Measurements from ENCODE around the gene SLX1B. TPM values are rescaled to one million over a fixed set of nuclear protein-coding genes. Genes with fewer than 3 reads are reported as not detected.
"Not testable (repeated sequence)": the region's sequence is repeated elsewhere in the genome, so short reads cannot be mapped to it uniquely, and the experiment has no call there.

The SLX1B gene
- total RNA-seq, 1 experiment from 2014 or later, result 9.8 TPM

GRCh38 chr16:29506308-29506707, 52.0 kb downstream of the SLX1B start, which contains the start of gene NPIPB12:
NPIPB12 (minus strand) TSS chr16:29506408.
- not testable (repeated sequence) for H3K27ac ChIP-seq; H3K9me3 ChIP-seq (replicated peaks); H3K27me3 ChIP-seq; H3K4me3 ChIP-seq; DNase-seq; H3K4me1 ChIP-seq; H3K36me3 ChIP-seq

Other genes with a start within 250 kb of the SLX1B start
- 0.03 and 0.36 TPM in 2 replicates for gene NPIPB11, start 47.8 kb upstream of the SLX1B start, total RNA-seq (2014; rRNA removed; shearing (Covaris generic))
- gene BOLA2, start 182 bp upstream of the SLX1B start, total RNA-seq (2014; rRNA removed; shearing (Covaris generic)), result 37.4 and 44.3 TPM in 2 replicates
- gene SULT1A4, start 5.4 kb downstream of the SLX1B start, total RNA-seq (2014; rRNA removed; shearing (Covaris generic)), result 0.23 and 1.2 TPM in 2 replicates
- 10.8 and 12.5 TPM in 2 replicates for gene NPIPB12, start 51.9 kb downstream of the SLX1B start, total RNA-seq (2014; rRNA removed; shearing (Covaris generic))
- 0.96 and 2.1 TPM in 2 replicates for gene SPN, start 208.7 kb downstream of the SLX1B start, total RNA-seq (2014; rRNA removed; shearing (Covaris generic))
- gene QPRT, start 224.6 kb downstream of the SLX1B start, total RNA-seq (2014; rRNA removed; shearing (Covaris generic)), result 51.0 and 51.9 TPM in 2 replicates